Caco-2 (cell line): ENCODE data around the gene HSD17B8. TPM values are rescaled to one million over a fixed set of nuclear protein-coding genes. Genes with fewer than 3 reads are reported as not detected.

Source experiments
- BruUV-seq: library from RNA; stranded (reverse); fragments of 400-500 nt; replicated peaks from 2 replicates; lab custom pipeline; 2021; lab: Mats Ljungman, UMichigan
- CTCF ChIA-PET: fragments of 300-600 bp; sonication (Branson Sonifier 250); formaldehyde crosslinking; loops from one replicate; lab custom pipeline; 2022; ENCODE audit warnings: antibody characterized with exemption; lab: Charles Lee
- POLR2A ChIA-PET: fragments of 300-600 bp; sonication (Branson Sonifier 250); formaldehyde crosslinking; loops from one replicate; lab custom pipeline; 2022; ENCODE audit warnings: antibody characterized with exemption; lab: Charles Lee
- DNase-seq, 2 experiments: peaks; one replicate each; pipeline versions ENCODE4 v3.0.0 to v3.0.0-alpha.2; 2020 to 2022
- H3K27me3 ChIP-seq: replicated peaks from 2 replicates; pipeline ENCODE4 v1.6.0; 2011; ENCODE audit warnings: low read length; ENCODE audit not compliant: control insufficient read depth, insufficient read depth
- H3K36me3 ChIP-seq: 2 replicates; pipeline ENCODE4 v1.5.1; 2011; ENCODE audit warnings: low read length; ENCODE audit not compliant: control insufficient read depth, insufficient read depth
- H3K4me1 ChIP-seq: fragments of 250-450 bp; sonication (Bioruptor Pico); 2 replicates; pipeline ENCODE4 v1.5.1; 2020; ENCODE audit warnings: mild to moderate bottlenecking
- H3K4me3 ChIP-seq: 2 replicates; pipeline ENCODE4 v1.5.1; 2011; ENCODE audit warnings: low read depth, mild to moderate bottlenecking, control low read depth, low read length
- H3K9me3 ChIP-seq: fragments of 250-450 bp; sonication (Bioruptor Pico); 2 replicates; pipeline ENCODE4 v1.5.1; 2020; ENCODE audit warnings: mild to moderate bottlenecking, moderate library complexity
- H3K27ac Mint-ChIP-seq: one replicate; pipeline ENCODE4 v1.8.0; 2022; ENCODE audit warnings: mixed read lengths; ENCODE audit not compliant: unreplicated experiment
- H3K27me3 Mint-ChIP-seq: one replicate; pipeline ENCODE4 v1.8.0; 2022; ENCODE audit warnings: mixed read lengths; ENCODE audit not compliant: insufficient read depth, unreplicated experiment
- H3K36me3 Mint-ChIP-seq: one replicate; pipeline ENCODE4 v1.8.0; 2022; ENCODE audit warnings: mild to moderate bottlenecking, mixed read lengths; ENCODE audit not compliant: insufficient read depth, unreplicated experiment
- H3K4me1 Mint-ChIP-seq: one replicate; pipeline ENCODE4 v1.8.0; 2022; ENCODE audit warnings: low read depth, mixed read lengths; ENCODE audit not compliant: unreplicated experiment
- H3K4me3 Mint-ChIP-seq: one replicate; pipeline ENCODE4 v1.8.0; 2022; ENCODE audit warnings: mild to moderate bottlenecking, moderate library complexity, mixed read lengths; ENCODE audit not compliant: unreplicated experiment
- H3K9me3 Mint-ChIP-seq: one replicate; pipeline ENCODE4 v1.8.0; 2022; ENCODE audit warnings: mixed read lengths; ENCODE audit not compliant: unreplicated experiment
- CTCF ChIP-seq, 2 experiments: fragments of 200-600 bp in 1 of 2; IDR thresholded peaks; 1 replicate in 1 of 2; 2 replicates in 1 of 2; pipeline versions ENCODE4 v1.5.1 to v1.8.0; 2011 to 2022; ENCODE audit warnings: antibody characterized with exemption in 1 of 2, control low read depth in 1 of 2, inconsistent platforms in 1 of 2, low read depth in 1 of 2, low read length in 1 of 2, mild to moderate bottlenecking in 1 of 2, moderate library complexity in 1 of 2; ENCODE audit not compliant: insufficient read depth in 1 of 2, severe bottlenecking in 1 of 2, unreplicated experiment in 1 of 2
- intact Hi-C: fragments of 100-400 bp; cut with micrococcal nuclease; formaldehyde crosslinking; loops from one replicate; pipeline ENCODE4 v1.10.0; 2022; ENCODE audit not compliant: unreplicated experiment
- total RNA-seq: library from RNA; stranded (reverse); gene quantifications from 2 replicates; pipeline ENCODE4 v1.2.3, GENCODE V29; 2022

Gene HSD17B8
- total RNA-seq, 1 experiment from 2014 or later: 10.0 TPM

GRCh38 chr6:33193619-33194018 is 10.8 kb upstream of the HSD17B8 start:
- intact Hi-C loops: no loop called here
- BruUV-seq: no TSS peak
- H3K4me3 Mint-ChIP-seq: no peak overlapping the region
- Histone ChIP-seq H3K36me3 (no peaks in the 10 kb centered on the region; the same call in 1 of the 2 replicates), H3K4me1 (peaks cover 11% of the 10 kb centered on the region), H3K9me3 (no peaks in the 10 kb centered on the region), H3K4me3 (no peak overlapping the region), H3K27me3 (no peaks in the 10 kb centered on the region)
- no peak for DNase-seq
- H3K9me3 Mint-ChIP-seq: no peaks in the 10 kb centered on the region
- peaks cover 16% of the 10 kb centered on the region for H3K4me1 Mint-ChIP-seq
- POLR2A ChIA-PET: no interaction called here
- no peak overlapping the region for H3K27ac Mint-ChIP-seq
- CTCF ChIA-PET: no interaction called here
- TF ChIP-seq CTCF (IDR thresholded peaks at IDR 0.05; ENCODE audit: insufficient read depth in 1 of 2, low read depth in 1 of 2, low read length in 1 of 2, severe bottlenecking in 1 of 2, unreplicated experiment in 1 of 2): no peak
- H3K36me3 Mint-ChIP-seq: peaks cover 23% of the 10 kb centered on the region
- no peaks in the 10 kb centered on the region for H3K27me3 Mint-ChIP-seq

GRCh38 chr6:33194431-33194979 is 9.9 kb upstream of the HSD17B8 start:
- intact Hi-C loops: no loop called here
- DNase-seq: no peak
- peaks cover 23% of the 10 kb centered on the region for H3K4me1 Mint-ChIP-seq
- POLR2A ChIA-PET: no interaction called here
- no peaks in the 10 kb centered on the region for H3K27me3 Mint-ChIP-seq
- H3K27ac Mint-ChIP-seq: no peak overlapping the region
- no peaks in the 10 kb centered on the region for H3K9me3 Mint-ChIP-seq
- Histone ChIP-seq H3K4me1 (peaks cover 11% of the 10 kb centered on the region), H3K4me3 (no peak overlapping the region), H3K9me3 (no peaks in the 10 kb centered on the region), H3K27me3 (no peaks in the 10 kb centered on the region), H3K36me3 (no peaks in the 10 kb centered on the region; the same call in 1 of the 2 replicates)
- H3K36me3 Mint-ChIP-seq: peaks cover 23% of the 10 kb centered on the region
- H3K4me3 Mint-ChIP-seq: no peak overlapping the region
- CTCF ChIA-PET: no interaction called here
- no TSS peak for BruUV-seq
- TF ChIP-seq CTCF (IDR thresholded peaks at IDR 0.05; ENCODE audit: insufficient read depth in 1 of 2, low read depth in 1 of 2, low read length in 1 of 2, severe bottlenecking in 1 of 2, unreplicated experiment in 1 of 2): no peak

- no TSS peak for BruUV-seq
- no peak overlapping the region for H3K4me3 ChIP-seq
- Mint-ChIP-seq H3K9me3 (no peaks in the 10 kb centered on the region), H3K27me3 (no peaks in the 10 kb centered on the region), H3K27ac (no peak overlapping the region), H3K4me1 (peaks cover 23% of the 10 kb centered on the region), H3K36me3 (peaks cover 25% of the 10 kb centered on the region), H3K4me3 (no peak overlapping the region)
- ChIA-PET CTCF (no interaction called here), POLR2A (no interaction called here)
- H3K9me3 ChIP-seq: no peaks in the 10 kb centered on the region
- no peaks in the 10 kb centered on the region for H3K27me3 ChIP-seq
- intact Hi-C loops: no loop called here
- no peak for TF ChIP-seq CTCF (IDR thresholded peaks at IDR 0.05; ENCODE audit: insufficient read depth in 1 of 2, low read depth in 1 of 2, low read length in 1 of 2, severe bottlenecking in 1 of 2, unreplicated experiment in 1 of 2)
- peaks cover 11% of the 10 kb centered on the region for H3K4me1 ChIP-seq
- no peaks in the 10 kb centered on the region; the same call in 1 of the 2 replicates for H3K36me3 ChIP-seq
- DNase-seq: no peak
Observed at GRCh38 chr6:33195304-33196165, 8.9 kb upstream of the HSD17B8 start.
